D721Med (cell line): ENCODE results near the gene SNAPC4.
"Not testable (repeated sequence)": the region's sequence is repeated elsewhere in the genome, so short reads cannot be mapped to it uniquely, and the experiment has no call there.

Experiments used
- DNase-seq: peaks from one replicate; pipeline ENCODE4 v3.0.0; 2011; ENCODE audit warnings: low spot score; ENCODE audit not compliant: insufficient read length
- FAIRE-seq: peaks from 2 replicates; lab custom pipeline; 2011; peaks lifted over from hg19 to GRCh38; lab: Jason Lieb, UNC
- CTCF ChIP-seq: IDR thresholded peaks from 2 replicates; pipeline ENCODE4 v1.5.1; 2012; ENCODE audit warnings: mild to moderate bottlenecking, control low read depth; ENCODE audit not compliant: insufficient read depth; ENCODE audit errors: missing control alignments

The SNAPC4 gene

GRCh38 chr9:136432591-136432990 lies 32.6 kb upstream of the SNAPC4 start:
- DNase-seq, result no peak
- no peak for TF ChIP-seq CTCF
- no peak for FAIRE-seq

GRCh38 chr9:136431782-136432350 lies 31.9 kb upstream of the SNAPC4 start:
- no peak for DNase-seq
- no peak for FAIRE-seq
- TF ChIP-seq CTCF, result no peak

- FAIRE-seq (no peak), DNase-seq (no peak)
- TF ChIP-seq CTCF, result no peak
Observed at GRCh38 chr9:136430588-136431234, 30.7 kb upstream of the SNAPC4 start.

- FAIRE-seq, result no peak
- TF ChIP-seq CTCF, result no peak
- no peak for DNase-seq
Observed at GRCh38 chr9:136429683-136430491, 29.9 kb upstream of the SNAPC4 start.

GRCh38 chr9:136429075-136429628 lies 29.2 kb upstream of the SNAPC4 start:
- no peak for DNase-seq
- no peak for FAIRE-seq
- TF ChIP-seq CTCF, result no peak

- TF ChIP-seq CTCF, result no peak
- no peak for FAIRE-seq
- DNase-seq, result no peak
Observed at GRCh38 chr9:136426787-136427186, 26.8 kb upstream of the SNAPC4 start.

GRCh38 chr9:136425367-136425766 lies 25.4 kb upstream of the SNAPC4 start:
- DNase-seq, FAIRE-seq: not testable (repeated sequence)
